Hepatocyte (in vitro differentiated cells): Measurements from ENCODE around the gene CDH11. TPM values are rescaled to one million over a fixed set of nuclear protein-coding genes. Genes with fewer than 3 reads are reported as not detected.

Source experiments
- DNase-seq: peaks from one replicate; pipeline ENCODE4 v3.0.0-alpha.2; 2016; ENCODE audit warnings: low spot score
- H2AFZ ChIP-seq: fragments of 200-600 bp; sonication (generic); 2 replicates; pipeline ENCODE4 v1.6.0; 2016; ENCODE audit warnings: antibody characterized with exemption, mild to moderate bottlenecking
- H3K27ac ChIP-seq: fragments of 200-600 bp; sonication (generic); 2 replicates; pipeline ENCODE4 v1.5.1; 2016; ENCODE audit warnings: mild to moderate bottlenecking
- H3K27me3 ChIP-seq: fragments of 200-600 bp; sonication (generic); 2 replicates; pipeline ENCODE4 v1.6.1; 2016
- H3K36me3 ChIP-seq: fragments of 200-600 bp; sonication (generic); replicated peaks from 2 replicates; pipeline ENCODE4 v1.5.1; 2016; ENCODE audit warnings: low read depth; ENCODE audit not compliant: insufficient read depth
- H3K4me1 ChIP-seq: fragments of 200-600 bp; sonication (generic); 2 replicates; pipeline ENCODE4 v1.5.1; 2016; ENCODE audit warnings: mild to moderate bottlenecking, moderate library complexity; ENCODE audit not compliant: insufficient read depth
- H3K4me2 ChIP-seq: fragments of 200-600 bp; sonication (generic); 2 replicates; pipeline ENCODE4 v1.6.0; 2016
- H3K4me3 ChIP-seq: fragments of 200-600 bp; sonication (generic); 2 replicates; pipeline ENCODE4 v1.5.1; 2016; ENCODE audit warnings: mild to moderate bottlenecking
- H3K79me2 ChIP-seq: fragments of 200-600 bp; sonication (generic); 2 replicates; pipeline ENCODE4 v1.6.0; 2017; ENCODE audit warnings: mild to moderate bottlenecking
- H3K9me2 ChIP-seq: fragments of 200-600 bp; sonication (generic); replicated peaks from 2 replicates; pipeline ENCODE4 v1.6.0; 2017; ENCODE audit warnings: mild to moderate bottlenecking; ENCODE audit not compliant: insufficient read depth
- H3K9me3 ChIP-seq: fragments of 200-600 bp; sonication (generic); 2 replicates; pipeline ENCODE4 v1.5.1; 2016; ENCODE audit warnings: low read depth, mild to moderate bottlenecking
- H4K20me1 ChIP-seq: fragments of 200-600 bp; sonication (generic); 2 replicates; pipeline ENCODE4 v1.6.0; 2016; ENCODE audit warnings: mild to moderate bottlenecking; ENCODE audit not compliant: insufficient read depth, poor library complexity, severe bottlenecking
- CTCF ChIP-seq: fragments of 200-600 bp; sonication (generic); IDR thresholded peaks from 2 replicates; pipeline ENCODE4 v1.5.1; 2016; ENCODE audit warnings: antibody characterized with exemption, mild to moderate bottlenecking; ENCODE audit not compliant: poor library complexity
- EZH2 ChIP-seq: fragments of 200-600 bp; sonication (generic); IDR thresholded peaks from 2 replicates; pipeline ENCODE4 v1.6.1; 2016; ENCODE audit warnings: antibody characterized with exemption, mild to moderate bottlenecking, borderline replicate concordance
- EZH2phosphoT487 ChIP-seq: fragments of 200-600 bp; sonication (generic); IDR thresholded peaks from one replicate; pipeline ENCODE4 v1.6.1; 2018; ENCODE audit warnings: antibody characterized with exemption, mild to moderate bottlenecking, low read depth, moderate library complexity; ENCODE audit not compliant: unreplicated experiment, severe bottlenecking
- WGBS: methylation state at CpG from one replicate; pipeline ENCODE4 v1.1.6; 2016; ENCODE audit warnings: low lambda C conversion rate; ENCODE audit errors: missing lambda C conversion rate; 5-methylcytosine and 5-hydroxymethylcytosine counted together
- polyA plus RNA-seq: library from polyadenylated mRNA; unstranded; fragments of >200 nt; fragmentation: Nextera tagmentation; extraction: Ambion mirVana; gene quantifications from 2 replicates; pipeline ENCODE4 v1.2.1, GENCODE V29; 2016
- total RNA-seq: library from RNA; depleted of rRNA; stranded (reverse); fragments of >200 nt; gene quantifications from 2 replicates; pipeline ENCODE4 v1.2.3, GENCODE V29; 2014

Gene CDH11
- total and polyA plus RNA-seq, 2 experiments from 2014 or later: 148 to 289 TPM

- Histone ChIP-seq H3K9me3 (no peaks in the 10 kb centered on the region), H3K27me3 (no peaks in the 10 kb centered on the region), H3K27ac (no peak overlapping the region), H3K79me2 (peaks cover 98% of the 10 kb centered on the region), H3K36me3 (no peaks in the 10 kb centered on the region), H4K20me1 (peaks cover 76% of the 10 kb centered on the region), H3K4me1 (no peaks in the 10 kb centered on the region), H3K4me2 (no peak overlapping the region), H2AFZ (no peak overlapping the region), H3K9me2 (no peaks in the 10 kb centered on the region), H3K4me3 (no peak overlapping the region)
- WGBS: 84% methylated on average over 2 of the region's 2 CpGs
- TF ChIP-seq EZH2phosphoT487 (no peak), EZH2 (no peak), CTCF (no peak)
- DNase-seq: no peak
Measured at GRCh38 chr16:65099607-65100006, 22.3 kb downstream of the CDH11 start.

GRCh38 chr16:65098916-65099315, 22.9 kb downstream of the CDH11 start:
- H3K4me1 ChIP-seq: no peaks in the 10 kb centered on the region
- 91% methylated on average over 3 of the region's 3 CpGs for WGBS
- H3K9me3 ChIP-seq: no peaks in the 10 kb centered on the region
- no peaks in the 10 kb centered on the region for H3K36me3 ChIP-seq
- no peak overlapping the region for H3K4me2 ChIP-seq
- no peak overlapping the region for H3K4me3 ChIP-seq
- H2AFZ ChIP-seq: no peak overlapping the region
- DNase-seq: no peak
- TF ChIP-seq CTCF: no peak
- no peak for TF ChIP-seq EZH2
- TF ChIP-seq EZH2phosphoT487: no peak
- H3K9me2 ChIP-seq: no peaks in the 10 kb centered on the region
- H3K79me2 ChIP-seq: peaks cover 98% of the 10 kb centered on the region
- peaks cover 75% of the 10 kb centered on the region for H4K20me1 ChIP-seq
- no peak overlapping the region for H3K27ac ChIP-seq
- no peaks in the 10 kb centered on the region for H3K27me3 ChIP-seq

GRCh38 chr16:65097296-65097695, 24.6 kb downstream of the CDH11 start:
- peaks cover 98% of the 10 kb centered on the region for H3K79me2 ChIP-seq

More at GRCh38 chr16:65097296-65097695, 24.6 kb downstream of the CDH11 start:
- H2AFZ ChIP-seq: no peak overlapping the region
- no peaks in the 10 kb centered on the region for H3K9me2 ChIP-seq
- no peak for TF ChIP-seq EZH2
- TF ChIP-seq EZH2phosphoT487: no peak
- no peak for TF ChIP-seq CTCF
- H4K20me1 ChIP-seq: peaks cover 73% of the 10 kb centered on the region
- H3K9me3 ChIP-seq: no peaks in the 10 kb centered on the region
- H3K4me3 ChIP-seq: no peak overlapping the region
- no peak overlapping the region for H3K4me2 ChIP-seq
- no peaks in the 10 kb centered on the region for H3K27me3 ChIP-seq
- no peak for DNase-seq
- H3K36me3 ChIP-seq: no peaks in the 10 kb centered on the region
- WGBS: 87% methylated on average over 4 of the region's 4 CpGs
- H3K4me1 ChIP-seq: no peaks in the 10 kb centered on the region
- H3K27ac ChIP-seq: no peak overlapping the region
